ENCODE results near the gene EVA1C. TPM values are rescaled to one million over a fixed set of nuclear protein-coding genes. Genes with fewer than 3 reads are reported as not detected.

Gene EVA1C
- total and polyA plus RNA-seq, 9 of the 15 experiments (the other 6 are each of a cell fraction or from before 2014, with no cell fraction given) = 0.22 TPM; not detected in 8

- TF ChIP-seq, protein P1, sequence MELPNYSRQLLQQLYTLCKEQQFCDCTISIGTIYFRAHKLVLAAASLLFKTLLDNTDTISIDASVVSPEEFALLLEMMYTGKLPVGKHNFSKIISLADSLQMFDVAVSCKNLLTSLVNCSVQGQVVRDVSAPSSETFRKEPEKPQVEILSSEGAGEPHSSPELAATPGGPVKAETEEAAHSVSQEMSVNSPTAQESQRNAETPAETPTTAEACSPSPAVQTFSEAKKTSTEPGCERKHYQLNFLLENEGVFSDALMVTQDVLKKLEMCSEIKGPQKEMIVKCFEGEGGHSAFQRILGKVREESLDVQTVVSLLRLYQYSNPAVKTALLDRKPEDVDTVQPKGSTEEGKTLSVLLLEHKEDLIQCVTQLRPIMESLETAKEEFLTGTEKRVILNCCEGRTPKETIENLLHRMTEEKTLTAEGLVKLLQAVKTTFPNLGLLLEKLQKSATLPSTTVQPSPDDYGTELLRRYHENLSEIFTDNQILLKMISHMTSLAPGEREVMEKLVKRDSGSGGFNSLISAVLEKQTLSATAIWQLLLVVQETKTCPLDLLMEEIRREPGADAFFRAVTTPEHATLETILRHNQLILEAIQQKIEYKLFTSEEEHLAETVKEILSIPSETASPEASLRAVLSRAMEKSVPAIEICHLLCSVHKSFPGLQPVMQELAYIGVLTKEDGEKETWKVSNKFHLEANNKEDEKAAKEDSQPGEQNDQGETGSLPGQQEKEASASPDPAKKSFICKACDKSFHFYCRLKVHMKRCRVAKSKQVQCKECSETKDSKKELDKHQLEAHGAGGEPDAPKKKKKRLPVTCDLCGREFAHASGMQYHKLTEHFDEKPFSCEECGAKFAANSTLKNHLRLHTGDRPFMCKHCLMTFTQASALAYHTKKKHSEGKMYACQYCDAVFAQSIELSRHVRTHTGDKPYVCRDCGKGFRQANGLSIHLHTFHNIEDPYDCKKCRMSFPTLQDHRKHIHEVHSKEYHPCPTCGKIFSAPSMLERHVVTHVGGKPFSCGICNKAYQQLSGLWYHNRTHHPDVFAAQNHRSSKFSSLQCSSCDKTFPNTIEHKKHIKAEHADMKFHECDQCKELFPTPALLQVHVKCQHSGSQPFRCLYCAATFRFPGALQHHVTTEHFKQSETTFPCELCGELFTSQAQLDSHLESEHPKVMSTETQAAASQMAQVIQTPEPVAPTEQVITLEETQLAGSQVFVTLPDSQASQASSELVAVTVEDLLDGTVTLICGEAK (IDR thresholded peaks at IDR 0.05) = no peak
- TF ChIP-seq, protein P1 (CRISPR knock-in tag; IDR thresholded peaks at IDR 0.05) = no peak
- TF ChIP-seq, protein P2, sequence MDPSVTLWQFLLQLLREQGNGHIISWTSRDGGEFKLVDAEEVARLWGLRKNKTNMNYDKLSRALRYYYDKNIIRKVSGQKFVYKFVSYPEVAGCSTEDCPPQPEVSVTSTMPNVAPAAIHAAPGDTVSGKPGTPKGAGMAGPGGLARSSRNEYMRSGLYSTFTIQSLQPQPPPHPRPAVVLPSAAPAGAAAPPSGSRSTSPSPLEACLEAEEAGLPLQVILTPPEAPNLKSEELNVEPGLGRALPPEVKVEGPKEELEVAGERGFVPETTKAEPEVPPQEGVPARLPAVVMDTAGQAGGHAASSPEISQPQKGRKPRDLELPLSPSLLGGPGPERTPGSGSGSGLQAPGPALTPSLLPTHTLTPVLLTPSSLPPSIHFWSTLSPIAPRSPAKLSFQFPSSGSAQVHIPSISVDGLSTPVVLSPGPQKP (CRISPR knock-in tag; IDR thresholded peaks at IDR 0.05) = no peak
- TF ChIP-seq ZFP1 (CRISPR knock-in tag; IDR thresholded peaks at IDR 0.05) (no peak), SRSF3 (IDR thresholded peaks at IDR 0.05; ENCODE audit: insufficient read depth, low read length) (no peak), ARNT (IDR thresholded peaks at IDR 0.05) (peak in 1 of 2 experiments; percentile 57; a peak in 1 of 4 replicates), HOXB6 (CRISPR knock-in tag; IDR thresholded peaks at IDR 0.05; ENCODE audit: borderline replicate concordance) (no peak), ZNF408 (CRISPR knock-in tag; IDR thresholded peaks at IDR 0.05; ENCODE audit: low read depth) (no peak), ZNF449 (CRISPR knock-in tag; IDR thresholded peaks at IDR 0.05) (no peak), U2AF1 (optimal IDR thresholded peaks at IDR 0.05; ENCODE audit: low read depth, low read length) (no peak), POLR3A (IDR thresholded peaks at IDR 0.05; ENCODE audit: borderline replicate concordance, extremely low read depth, insufficient read depth, insufficient read length) (no peak), TFAM (CRISPR knock-in tag; conservative IDR thresholded peaks at IDR 0.05) (no peak)
- TF ChIP-seq, protein P3, sequence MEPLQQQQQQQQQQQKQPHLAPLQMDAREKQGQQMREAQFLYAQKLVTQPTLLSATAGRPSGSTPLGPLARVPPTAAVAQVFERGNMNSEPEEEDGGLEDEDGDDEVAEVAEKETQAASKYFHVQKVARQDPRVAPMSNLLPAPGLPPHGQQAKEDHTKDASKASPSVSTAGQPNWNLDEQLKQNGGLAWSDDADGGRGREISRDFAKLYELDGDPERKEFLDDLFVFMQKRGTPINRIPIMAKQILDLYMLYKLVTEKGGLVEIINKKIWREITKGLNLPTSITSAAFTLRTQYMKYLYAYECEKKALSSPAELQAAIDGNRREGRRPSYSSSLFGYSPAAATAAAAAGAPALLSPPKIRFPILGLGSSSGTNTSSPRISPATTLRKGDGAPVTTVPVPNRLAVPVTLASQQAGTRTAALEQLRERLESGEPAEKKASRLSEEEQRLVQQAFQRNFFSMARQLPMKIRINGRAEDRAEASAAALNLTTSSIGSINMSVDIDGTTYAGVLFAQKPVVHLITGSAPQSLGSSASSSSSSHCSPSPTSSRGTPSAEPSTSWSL (CRISPR knock-in tag; IDR thresholded peaks at IDR 0.05; ENCODE audit: borderline replicate concordance) = no peak
- TF ChIP-seq, protein P4, sequence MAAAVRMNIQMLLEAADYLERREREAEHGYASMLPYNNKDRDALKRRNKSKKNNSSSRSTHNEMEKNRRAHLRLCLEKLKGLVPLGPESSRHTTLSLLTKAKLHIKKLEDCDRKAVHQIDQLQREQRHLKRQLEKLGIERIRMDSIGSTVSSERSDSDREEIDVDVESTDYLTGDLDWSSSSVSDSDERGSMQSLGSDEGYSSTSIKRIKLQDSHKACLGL (CRISPR knock-in tag; IDR thresholded peaks at IDR 0.05; ENCODE audit: borderline replicate concordance, poor library complexity, severe bottlenecking) = no peak
Observed at GRCh38 chr21:32545948-32546441, 133.5 kb downstream of the EVA1C start (continued).
